ENCODE measurements around the gene ITGB2.

Gene ITGB2

DNA sequence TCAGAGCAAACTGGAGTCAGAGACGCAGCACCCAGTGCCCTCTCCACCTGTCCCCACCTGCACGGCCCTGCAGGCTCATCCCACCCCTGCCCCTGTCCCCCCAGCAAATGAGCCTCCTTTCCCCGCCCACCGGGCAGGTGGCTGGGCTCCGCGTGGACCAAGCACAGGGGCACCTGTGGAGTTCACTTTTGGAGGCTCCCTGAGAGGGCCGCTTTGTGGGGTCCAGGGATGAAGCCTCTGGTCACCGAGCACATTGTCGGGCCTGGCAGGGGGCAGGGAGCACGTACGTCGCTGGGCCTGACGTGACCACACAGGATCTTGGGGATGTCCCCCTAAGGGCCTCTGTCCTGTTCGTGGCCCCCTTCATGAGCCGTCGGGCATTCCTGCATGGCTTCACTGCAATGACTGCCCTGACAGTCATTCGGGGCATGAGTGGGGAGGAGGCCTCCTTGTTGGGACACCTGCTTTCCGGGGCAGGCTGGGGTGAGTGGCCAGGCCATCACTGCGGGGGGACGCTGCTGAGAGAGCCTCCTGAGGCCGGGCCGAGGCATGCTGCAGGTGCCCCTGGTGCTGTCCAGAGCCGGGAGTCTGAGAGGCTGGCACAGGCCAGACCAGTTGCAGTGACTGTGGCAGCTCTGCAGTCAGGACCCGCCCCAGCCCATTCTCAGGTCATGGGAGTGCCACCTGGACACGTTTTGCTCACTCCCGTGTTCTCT lies 38.8 kb upstream of the ITGB2 start:
- peak overlapping the region; percentile 53 for H2BK15ac ChIP-seq (ENCODE audit: low read length)
- H3K36me3 ChIP-seq (replicated peaks in 1 of 2; ENCODE audit: control insufficient read depth in 2 of 2, insufficient read depth in 2 of 2, low read length in 2 of 2), result peaks cover 22 to 64% of the 10 kb centered on the region in 2 donors
- DNase-seq (ENCODE audit: low spot score), result no peak
- H3K4me3 ChIP-seq (ENCODE audit: low read length in 2 of 2), result no peak overlapping the region
- no CpG with 5 or more reads among the region's 26 CpGs for WGBS, 2 donors (ENCODE audit: extremely low coverage in 2 of 2, insufficient read length in 2 of 2, insufficient replicate concordance in 1 of 2)
- peak overlapping the region; percentile 19 for H4K8ac ChIP-seq (ENCODE audit: low read depth, low read length)
- no peak overlapping the region for H3K4me2 ChIP-seq (ENCODE audit: insufficient read depth, low read length, poor library complexity, severe bottlenecking)
- no peak overlapping the region for H2BK12ac ChIP-seq (ENCODE audit: low read length)
- no peak overlapping the region for H2AFZ ChIP-seq (ENCODE audit: low read length)
- H2BK5ac ChIP-seq (ENCODE audit: low read length), result peak overlapping the region; percentile 47
- peak overlapping the region; percentile 38 for H3K4ac ChIP-seq (ENCODE audit: low read length)
- peak overlapping the region; percentile 85 for H3K18ac ChIP-seq (ENCODE audit: low read length)
- no peak overlapping the region for H4K91ac ChIP-seq (ENCODE audit: low read depth, low read length, poor library complexity)
- peak overlapping the region; percentile 53 for H2AK5ac ChIP-seq (ENCODE audit: low read depth, low read length)
- no peak overlapping the region for H3K23ac ChIP-seq (ENCODE audit: low read depth, low read length, poor library complexity)
- H3K4me1 ChIP-seq (ENCODE audit: control insufficient read depth in 2 of 2, insufficient read depth in 1 of 2, low read depth in 1 of 2, low read length in 2 of 2), result peaks cover 11 to 42% of the 10 kb centered on the region in 2 donors
- peak overlapping the region; percentile 95 for H2BK120ac ChIP-seq (ENCODE audit: low read depth, low read length)
- H3K79me1 ChIP-seq (ENCODE audit: low read depth, low read length), result peaks cover 14% of the 10 kb centered on the region
- H3K27me3 ChIP-seq (ENCODE audit: control insufficient read depth in 3 of 3, insufficient read depth in 3 of 3, low read depth in 1 of 3, low read length in 3 of 3), result no peaks in the 10 kb centered on the region
- H3K9me3 ChIP-seq (replicated peaks in 1 of 2; ENCODE audit: control insufficient read depth in 2 of 2, insufficient read depth in 1 of 2, low read depth in 1 of 2, low read length in 2 of 2), result peaks cover 0 to 2% of the 10 kb centered on the region in 2 donors
- no peak overlapping the region for H3K9ac ChIP-seq (ENCODE audit: low read depth, low read length, poor library complexity)
- H3K27ac ChIP-seq (replicated peaks; ENCODE audit: low read length), result peak overlapping the region; percentile 56
- H3K14ac ChIP-seq (ENCODE audit: low read length), result peak overlapping the region; percentile 26

DNA sequence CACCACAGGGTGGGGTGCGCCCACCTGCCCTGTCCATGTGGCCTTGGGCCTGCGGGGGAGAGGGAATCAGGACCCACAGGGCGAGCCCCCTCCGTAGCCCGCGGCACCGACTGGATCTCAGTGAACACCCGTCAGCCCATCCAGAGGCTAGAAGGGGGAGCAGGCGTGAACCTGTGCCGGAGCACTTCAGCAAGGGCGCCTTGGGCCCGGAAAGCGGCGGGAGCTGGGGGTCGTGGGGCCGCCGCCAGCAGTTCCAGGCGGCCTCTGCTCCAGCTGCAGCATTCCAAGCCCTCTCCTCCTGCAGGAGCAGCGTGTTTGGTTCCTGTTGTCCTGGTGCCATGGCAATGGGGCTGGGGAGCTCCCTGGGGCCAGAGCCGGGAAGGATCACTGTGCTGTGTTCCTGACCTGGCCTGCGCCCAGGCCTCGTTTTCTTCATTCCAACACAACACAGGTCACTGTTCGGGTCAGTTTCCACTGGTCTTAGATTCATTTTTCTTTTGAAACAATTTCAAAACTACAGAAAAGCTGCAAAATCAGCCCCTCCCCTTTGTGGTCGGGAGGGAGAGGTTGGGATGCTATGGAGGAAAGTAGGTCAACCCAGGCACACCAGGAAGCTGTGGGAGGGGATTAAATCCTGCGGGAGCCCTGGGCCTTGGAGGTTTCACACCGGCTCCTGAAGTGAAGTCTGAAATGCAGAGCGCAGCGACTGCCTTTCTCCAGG lies 37.9 kb upstream of the ITGB2 start:
- Histone ChIP-seq H3K27ac (replicated peaks; ENCODE audit: low read length) (peak overlapping the region; percentile 56), H4K91ac (ENCODE audit: low read depth, low read length, poor library complexity) (no peak overlapping the region), H3K27me3 (ENCODE audit: control insufficient read depth in 3 of 3, insufficient read depth in 3 of 3, low read depth in 1 of 3, low read length in 3 of 3) (no peaks in the 10 kb centered on the region), H3K9ac (ENCODE audit: low read depth, low read length, poor library complexity) (peak overlapping the region; percentile 72), H3K4me2 (ENCODE audit: insufficient read depth, low read length, poor library complexity, severe bottlenecking) (no peak overlapping the region), H4K8ac (ENCODE audit: low read depth, low read length) (no peak overlapping the region), H2BK15ac (ENCODE audit: low read length) (no peak overlapping the region), H3K23ac (ENCODE audit: low read depth, low read length, poor library complexity) (peak overlapping the region; percentile 86), H3K36me3 (replicated peaks in 1 of 2; ENCODE audit: control insufficient read depth in 2 of 2, insufficient read depth in 2 of 2, low read length in 2 of 2) (peaks cover 26 to 66% of the 10 kb centered on the region in 2 donors), H3K4ac (ENCODE audit: low read length) (peak overlapping the region; percentile 42), H2BK5ac (ENCODE audit: low read length) (peak overlapping the region; percentile 77), H2BK12ac (ENCODE audit: low read length) (no peak overlapping the region), H3K4me3 (ENCODE audit: low read length in 2 of 2) (no peak overlapping the region), H3K4me1 (ENCODE audit: control insufficient read depth in 2 of 2, insufficient read depth in 1 of 2, low read depth in 1 of 2, low read length in 2 of 2) (peaks cover 11 to 42% of the 10 kb centered on the region in 2 donors), H3K14ac (ENCODE audit: low read length) (no peak overlapping the region), H2AFZ (ENCODE audit: low read length) (no peak overlapping the region), H3K18ac (ENCODE audit: low read length) (peak overlapping the region; percentile 86), H3K79me1 (ENCODE audit: low read depth, low read length) (peaks cover 16% of the 10 kb centered on the region), H2AK5ac (ENCODE audit: low read depth, low read length) (peak overlapping the region; percentile 42), H2BK120ac (ENCODE audit: low read depth, low read length) (peak overlapping the region; percentile 39), H3K9me3 (replicated peaks in 1 of 2; ENCODE audit: control insufficient read depth in 2 of 2, insufficient read depth in 1 of 2, low read depth in 1 of 2, low read length in 2 of 2) (no peaks in the 10 kb centered on the region)
- WGBS, 2 donors (ENCODE audit: extremely low coverage in 2 of 2, insufficient read length in 2 of 2, insufficient replicate concordance in 1 of 2), result no CpG with 5 or more reads among the region's 28 CpGs
- DNase-seq (ENCODE audit: low spot score), result peak; percentile 61

DNA sequence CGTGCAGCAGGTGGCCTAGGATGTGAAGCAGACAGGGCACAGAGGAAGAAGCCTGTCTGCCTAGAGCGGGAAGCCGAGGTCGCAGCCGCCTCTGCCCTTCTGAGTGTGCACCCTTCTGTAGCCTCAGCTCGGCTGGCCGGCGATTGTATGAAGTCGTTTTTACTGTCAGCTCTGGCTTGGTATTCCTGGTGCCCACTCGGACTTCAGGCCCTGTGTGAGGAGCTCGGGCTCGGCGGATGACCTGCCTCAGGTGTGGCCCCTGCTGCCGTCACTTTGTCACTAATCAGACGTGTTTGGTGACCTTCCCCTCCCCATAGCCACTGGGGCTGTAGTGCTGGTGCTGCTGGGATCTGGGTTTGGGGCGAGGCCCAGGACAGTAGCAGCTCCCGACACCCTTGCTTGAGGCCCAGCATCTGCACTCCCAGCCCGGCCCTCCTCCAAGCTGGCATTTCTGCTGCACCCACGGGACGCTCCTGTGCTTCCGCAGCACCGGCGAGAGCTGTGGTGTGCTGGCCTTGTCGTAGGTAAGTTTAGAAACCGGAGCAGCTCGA lies 37.3 kb upstream of the ITGB2 start:
- Histone ChIP-seq H3K4me2 (ENCODE audit: insufficient read depth, low read length, poor library complexity, severe bottlenecking) (no peak overlapping the region), H3K14ac (ENCODE audit: low read length) (peak overlapping the region; percentile 72), H2BK120ac (ENCODE audit: low read depth, low read length) (peak overlapping the region; percentile 39), H3K27me3 (ENCODE audit: control insufficient read depth in 3 of 3, insufficient read depth in 3 of 3, low read depth in 1 of 3, low read length in 3 of 3) (no peaks in the 10 kb centered on the region), H2BK12ac (ENCODE audit: low read length) (no peak overlapping the region), H4K8ac (ENCODE audit: low read depth, low read length) (no peak overlapping the region), H3K79me1 (ENCODE audit: low read depth, low read length) (peaks cover 21% of the 10 kb centered on the region), H2BK15ac (ENCODE audit: low read length) (no peak overlapping the region), H3K9me3 (replicated peaks in 1 of 2; ENCODE audit: control insufficient read depth in 2 of 2, insufficient read depth in 1 of 2, low read depth in 1 of 2, low read length in 2 of 2) (no peaks in the 10 kb centered on the region), H3K27ac (replicated peaks; ENCODE audit: low read length) (peak overlapping the region; percentile 56), H3K4me3 (ENCODE audit: low read length in 2 of 2) (no peak overlapping the region), H3K23ac (ENCODE audit: low read depth, low read length, poor library complexity) (peak overlapping the region; percentile 86), H3K9ac (ENCODE audit: low read depth, low read length, poor library complexity) (peak overlapping the region; percentile 72), H3K36me3 (replicated peaks in 1 of 2; ENCODE audit: control insufficient read depth in 2 of 2, insufficient read depth in 2 of 2, low read length in 2 of 2) (peaks cover 29 to 65% of the 10 kb centered on the region in 2 donors), H3K18ac (ENCODE audit: low read length) (peak overlapping the region; percentile 86), H3K4me1 (ENCODE audit: control insufficient read depth in 2 of 2, insufficient read depth in 1 of 2, low read depth in 1 of 2, low read length in 2 of 2) (peaks cover 11 to 42% of the 10 kb centered on the region in 2 donors), H3K4ac (ENCODE audit: low read length) (peak overlapping the region; percentile 42), H2AFZ (ENCODE audit: low read length) (no peak overlapping the region), H4K91ac (ENCODE audit: low read depth, low read length, poor library complexity) (no peak overlapping the region), H2BK5ac (ENCODE audit: low read length) (peak overlapping the region; percentile 77), H2AK5ac (ENCODE audit: low read depth, low read length) (peak overlapping the region; percentile 44)
- no peak for DNase-seq (ENCODE audit: low spot score)
- no CpG with 5 or more reads among the region's 26 CpGs for WGBS, 2 donors (ENCODE audit: extremely low coverage in 2 of 2, insufficient read length in 2 of 2, insufficient replicate concordance in 1 of 2)
